Gastroesophageal sphincter (tissue), 3 donors: ENCODE data around the gene CTXND2.
"Not testable (repeated sequence)": the region's sequence is repeated elsewhere in the genome, so short reads cannot be mapped to it uniquely, and the experiment has no call there.

Source experiments
- CTCF ChIP-seq, 4 experiments: fragments of 200-600 bp in 2 of 4; fragments of 450-650 bp in 2 of 4; sonication (generic) in 1 of 4; IDR thresholded peaks; one replicate each; pipeline ENCODE4 v1.5.1; 2017 to 2019; ENCODE audit warnings: antibody characterized with exemption in 4 of 4, mild to moderate bottlenecking in 2 of 4, moderate library complexity in 2 of 4
- EP300 ChIP-seq: sonication (generic); formaldehyde crosslinking; IDR thresholded peaks from one replicate; pipeline ENCODE4 v1.6.1; 2017; ENCODE audit warnings: antibody characterized with exemption, mild to moderate bottlenecking
- POLR2A ChIP-seq, 2 donors: fragments of 450-650 bp; IDR thresholded peaks; one replicate each; pipeline ENCODE4 v1.6.1; 2017; ENCODE audit warnings: antibody characterized with exemption in 2 of 2, mild to moderate bottlenecking in 2 of 2, moderate library complexity in 1 of 2
- POLR2AphosphoS5 ChIP-seq: sonication (generic); formaldehyde crosslinking; IDR thresholded peaks from one replicate; pipeline ENCODE4 v1.6.1; 2017; ENCODE audit warnings: antibody characterized with exemption

- TF ChIP-seq CTCF (IDR thresholded peaks at IDR 0.05); POLR2AphosphoS5; EP300; POLR2A (IDR thresholded peaks at IDR 0.05): not testable (repeated sequence)
These were observed 3.8 kb upstream of the CTXND2 start for GRCh38 chr1:150883121-150883520.
